H4 (cell line): ENCODE results near the gene NACAD. TPM values are rescaled to one million over a fixed set of nuclear protein-coding genes. Genes with fewer than 3 reads are reported as not detected.
"Not testable (repeated sequence)": the region's sequence is repeated elsewhere in the genome, so short reads cannot be mapped to it uniquely, and the experiment has no call there.

Experiments used
- DNase-seq: peaks from one replicate; pipeline ENCODE4 v3.0.0-alpha.2; 2015; ENCODE audit warnings: low spot score
- total RNA-seq: library from RNA; depleted of rRNA; stranded (reverse); fragments of >200 nt; shearing (Covaris generic); gene quantifications from 2 replicates; pipeline ENCODE4 v1.2.3, GENCODE V29; 2014

The NACAD gene
- total RNA-seq, 1 experiment from 2014 or later: 2.0 TPM

- DNase-seq: no peak
Measured at GRCh38 chr7:45117582-45117981, 28.8 kb upstream of the NACAD start.

GRCh38 chr7:45116048-45116447 lies 27.3 kb upstream of the NACAD start:
- no peak for DNase-seq

GRCh38 chr7:45114926-45115325 lies 26.2 kb upstream of the NACAD start:
- no peak for DNase-seq

GRCh38 chr7:45114257-45114656 lies 25.5 kb upstream of the NACAD start:
- DNase-seq: not testable (repeated sequence)

- no peak for DNase-seq
Measured at GRCh38 chr7:45112648-45113047, 23.9 kb upstream of the NACAD start.

- DNase-seq: peak; percentile 99
Measured at GRCh38 chr7:45111298-45112223, 22.8 kb upstream of the NACAD start, which contains the start of gene TBRG4. TSS of gene TBRG4 (minus strand) at chr7:45111697. CDS start at chr7:45109237, 2,460 bp downstream.

- no peak for DNase-seq
Measured at GRCh38 chr7:45108863-45109262, 20.1 kb upstream of the NACAD start.

GRCh38 chr7:45107356-45107755 lies 18.6 kb upstream of the NACAD start:
- DNase-seq: no peak

- no peak for DNase-seq
Measured at GRCh38 chr7:45106820-45107219, 18.1 kb upstream of the NACAD start.

- DNase-seq: no peak
Measured at GRCh38 chr7:45105588-45106188, 16.9 kb upstream of the NACAD start.

GRCh38 chr7:45104844-45105587 lies 16.2 kb upstream of the NACAD start:
- DNase-seq: no peak

- DNase-seq: no peak
Measured at GRCh38 chr7:45103958-45104843, 15.4 kb upstream of the NACAD start.

- DNase-seq: no peak
Measured at GRCh38 chr7:45102785-45103712, 14.3 kb upstream of the NACAD start.

GRCh38 chr7:45101748-45102147 lies 13.0 kb upstream of the NACAD start:
- DNase-seq: no peak

- DNase-seq: no peak
Measured at GRCh38 chr7:45100761-45101480, 12.2 kb upstream of the NACAD start.

GRCh38 chr7:45099891-45100760 lies 11.4 kb upstream of the NACAD start:
- DNase-seq: no peak

GRCh38 chr7:45098983-45099839 lies 10.4 kb upstream of the NACAD start:
- DNase-seq: no peak

- DNase-seq: no peak
Measured at GRCh38 chr7:45092931-45093235, 4.1 kb upstream of the NACAD start.
